GM23338 (cell line): ENCODE measurements around the gene INSL3. TPM values are rescaled to one million over a fixed set of nuclear protein-coding genes. Genes with fewer than 3 reads are reported as not detected.

ENCODE experiments used
- ATAC-seq: fragments of 200-7000 bp; cut with Tn5 transposase; 3 replicates; pipeline ENCODE4 v1.9.1; 2020
- DNase-seq: peaks from one replicate; pipeline ENCODE4 v3.0.0-alpha.2; 2015; ENCODE audit warnings: low spot score
- H2AFZ ChIP-seq: fragments of 200-600 bp; sonication (generic); 2 replicates; pipeline ENCODE4 v1.8.0; 2016; ENCODE audit warnings: antibody characterized with exemption, mild to moderate bottlenecking, moderate library complexity
- H3F3A ChIP-seq: fragments of 200-600 bp; sonication (generic); replicated peaks from 2 replicates; pipeline ENCODE4 v1.8.0; 2017; ENCODE audit warnings: antibody characterized with exemption, mixed run types, low read depth
- H3K27ac ChIP-seq: fragments of 200-600 bp; sonication (generic); 2 replicates; pipeline ENCODE4 v1.6.1; 2016; ENCODE audit warnings: low read depth
- H3K27me3 ChIP-seq: fragments of 200-600 bp; sonication (generic); 2 replicates; pipeline ENCODE4 v1.8.0; 2016; ENCODE audit warnings: mild to moderate bottlenecking, mixed run types, moderate library complexity; ENCODE audit not compliant: insufficient read depth
- H3K36me3 ChIP-seq: fragments of 200-600 bp; sonication (generic); 2 replicates; pipeline ENCODE4 v1.8.0; 2016; ENCODE audit warnings: mild to moderate bottlenecking; ENCODE audit not compliant: insufficient read depth
- H3K4me1 ChIP-seq: fragments of 200-600 bp; sonication (generic); 2 replicates; pipeline ENCODE4 v1.8.0; 2016; ENCODE audit warnings: mild to moderate bottlenecking, moderate library complexity; ENCODE audit not compliant: insufficient read depth
- H3K4me2 ChIP-seq: fragments of 200-600 bp; sonication (generic); 2 replicates; pipeline ENCODE4 v1.7.1; 2017; ENCODE audit warnings: mixed run types
- H3K4me3 ChIP-seq: fragments of 200-600 bp; sonication (generic); 2 replicates; pipeline ENCODE4 v1.6.1; 2016; ENCODE audit warnings: mixed run types
- H3K79me2 ChIP-seq: fragments of 200-600 bp; sonication (generic); replicated peaks from 2 replicates; pipeline ENCODE4 v1.8.0; 2017; ENCODE audit warnings: mild to moderate bottlenecking; ENCODE audit not compliant: insufficient read depth
- H3K9me2 ChIP-seq: fragments of 200-600 bp; sonication (generic); 2 replicates; pipeline ENCODE4 v1.8.0; 2017; ENCODE audit not compliant: insufficient read depth
- H4K20me1 ChIP-seq: fragments of 200-600 bp; sonication (generic); replicated peaks from 2 replicates; pipeline ENCODE4 v1.8.0; 2017; ENCODE audit warnings: mild to moderate bottlenecking; ENCODE audit not compliant: insufficient read depth
- H3K27ac Mint-ChIP-seq: 2 replicates; pipeline ENCODE4 v1.8.0; 2020; ENCODE audit warnings: inconsistent platforms, mild to moderate bottlenecking, moderate library complexity, mixed read lengths
- H3K27me3 Mint-ChIP-seq: 3 replicates; pipeline ENCODE4 v1.8.0; 2022; ENCODE audit warnings: low read depth, mild to moderate bottlenecking, moderate library complexity, mixed read lengths, inconsistent platforms; ENCODE audit not compliant: insufficient read depth, poor library complexity
- H3K36me3 Mint-ChIP-seq: 3 replicates; pipeline ENCODE4 v1.8.0; 2021; ENCODE audit warnings: low read depth, mild to moderate bottlenecking, inconsistent platforms, moderate library complexity, mixed read lengths
- H3K4me1 Mint-ChIP-seq: 3 replicates; pipeline ENCODE4 v1.8.0; 2020; ENCODE audit warnings: mild to moderate bottlenecking, inconsistent platforms, mixed read lengths
- H3K4me3 Mint-ChIP-seq: 3 replicates; pipeline ENCODE4 v1.8.0; 2021; ENCODE audit warnings: moderate library complexity, mild to moderate bottlenecking, inconsistent platforms, mixed read lengths
- H3K9me3 Mint-ChIP-seq: 3 replicates; pipeline ENCODE4 v1.8.0; 2020; ENCODE audit warnings: moderate library complexity, mild to moderate bottlenecking, inconsistent platforms, mixed read lengths
- CTCF ChIP-seq, 2 experiments: fragments of 200-600 bp in 1 of 2; sonication (generic) in 1 of 2; conservative IDR thresholded peaks; 2 replicates each; pipeline versions ENCODE4 v1.5.1 to v1.6.1; 2016 to 2017; ENCODE audit warnings: antibody characterized with exemption in 2 of 2, low read depth in 2 of 2, mild to moderate bottlenecking in 2 of 2, moderate library complexity in 1 of 2
- POLR2AphosphoS5 ChIP-seq: IDR thresholded peaks from 2 replicates; pipeline ENCODE4 v1.6.1; 2016; ENCODE audit warnings: antibody characterized with exemption, low read depth
- ZNF331 ChIP-seq: fragments of 250-450 bp; sonication (Bioruptor Pico); IDR thresholded peaks from 2 replicates; pipeline ENCODE4 v1.5.0; 2020; ENCODE audit warnings: low read depth, mild to moderate bottlenecking, moderate library complexity
- polyA plus RNA-seq: library from polyadenylated mRNA; unstranded; fragments of >200 nt; fragmentation: Nextera tagmentation; extraction: Ambion mirVana; gene quantifications from 2 replicates; pipeline ENCODE4 v1.2.1, GENCODE V29; 2016
- total RNA-seq: library from RNA; depleted of rRNA; stranded (reverse); fragments of >200 nt; shearing (Covaris generic); gene quantifications from 2 replicates; pipeline ENCODE4 v1.2.3, GENCODE V29; 2014
- TF ChIP-seq, protein P1 (sequence below): fragments of 250-450 bp; sonication (Bioruptor Pico); IDR thresholded peaks from 2 replicates; pipeline ENCODE4 v1.5.0; 2020; ENCODE audit warnings: mild to moderate bottlenecking, moderate library complexity
- TF ChIP-seq, protein P2 (sequence below): IDR thresholded peaks from 2 replicates; pipeline ENCODE4 v1.6.1; 2016; ENCODE audit warnings: antibody characterized with exemption

INSL3 gene
- total and polyA plus RNA-seq, 2 experiments from 2014 or later, result 0.76 TPM; not detected in 1

GRCh38 chr19:17847538-17848366 is 26.4 kb upstream of the INSL3 start, which contains the start of gene JAK3:
TSS of gene JAK3 (minus strand) at chr19:17847982. CDS start at chr19:17844417, 3,565 bp downstream.
- peak within 1 kb of the TSS; percentile 94 for H2AFZ ChIP-seq
- H3F3A ChIP-seq, result 0 out of 2 replicates have a peak, but pooled peaks cover 5% of the 10 kb centered on the region
- TF ChIP-seq POLR2AphosphoS5 (peak; percentile 75), ZNF331 (CRISPR knock-in tag) (no peak), CTCF (conservative IDR thresholded peaks at IDR 0.05; ENCODE audit: low read depth in 2 of 2) (no peak)
- TF ChIP-seq, protein P1, sequence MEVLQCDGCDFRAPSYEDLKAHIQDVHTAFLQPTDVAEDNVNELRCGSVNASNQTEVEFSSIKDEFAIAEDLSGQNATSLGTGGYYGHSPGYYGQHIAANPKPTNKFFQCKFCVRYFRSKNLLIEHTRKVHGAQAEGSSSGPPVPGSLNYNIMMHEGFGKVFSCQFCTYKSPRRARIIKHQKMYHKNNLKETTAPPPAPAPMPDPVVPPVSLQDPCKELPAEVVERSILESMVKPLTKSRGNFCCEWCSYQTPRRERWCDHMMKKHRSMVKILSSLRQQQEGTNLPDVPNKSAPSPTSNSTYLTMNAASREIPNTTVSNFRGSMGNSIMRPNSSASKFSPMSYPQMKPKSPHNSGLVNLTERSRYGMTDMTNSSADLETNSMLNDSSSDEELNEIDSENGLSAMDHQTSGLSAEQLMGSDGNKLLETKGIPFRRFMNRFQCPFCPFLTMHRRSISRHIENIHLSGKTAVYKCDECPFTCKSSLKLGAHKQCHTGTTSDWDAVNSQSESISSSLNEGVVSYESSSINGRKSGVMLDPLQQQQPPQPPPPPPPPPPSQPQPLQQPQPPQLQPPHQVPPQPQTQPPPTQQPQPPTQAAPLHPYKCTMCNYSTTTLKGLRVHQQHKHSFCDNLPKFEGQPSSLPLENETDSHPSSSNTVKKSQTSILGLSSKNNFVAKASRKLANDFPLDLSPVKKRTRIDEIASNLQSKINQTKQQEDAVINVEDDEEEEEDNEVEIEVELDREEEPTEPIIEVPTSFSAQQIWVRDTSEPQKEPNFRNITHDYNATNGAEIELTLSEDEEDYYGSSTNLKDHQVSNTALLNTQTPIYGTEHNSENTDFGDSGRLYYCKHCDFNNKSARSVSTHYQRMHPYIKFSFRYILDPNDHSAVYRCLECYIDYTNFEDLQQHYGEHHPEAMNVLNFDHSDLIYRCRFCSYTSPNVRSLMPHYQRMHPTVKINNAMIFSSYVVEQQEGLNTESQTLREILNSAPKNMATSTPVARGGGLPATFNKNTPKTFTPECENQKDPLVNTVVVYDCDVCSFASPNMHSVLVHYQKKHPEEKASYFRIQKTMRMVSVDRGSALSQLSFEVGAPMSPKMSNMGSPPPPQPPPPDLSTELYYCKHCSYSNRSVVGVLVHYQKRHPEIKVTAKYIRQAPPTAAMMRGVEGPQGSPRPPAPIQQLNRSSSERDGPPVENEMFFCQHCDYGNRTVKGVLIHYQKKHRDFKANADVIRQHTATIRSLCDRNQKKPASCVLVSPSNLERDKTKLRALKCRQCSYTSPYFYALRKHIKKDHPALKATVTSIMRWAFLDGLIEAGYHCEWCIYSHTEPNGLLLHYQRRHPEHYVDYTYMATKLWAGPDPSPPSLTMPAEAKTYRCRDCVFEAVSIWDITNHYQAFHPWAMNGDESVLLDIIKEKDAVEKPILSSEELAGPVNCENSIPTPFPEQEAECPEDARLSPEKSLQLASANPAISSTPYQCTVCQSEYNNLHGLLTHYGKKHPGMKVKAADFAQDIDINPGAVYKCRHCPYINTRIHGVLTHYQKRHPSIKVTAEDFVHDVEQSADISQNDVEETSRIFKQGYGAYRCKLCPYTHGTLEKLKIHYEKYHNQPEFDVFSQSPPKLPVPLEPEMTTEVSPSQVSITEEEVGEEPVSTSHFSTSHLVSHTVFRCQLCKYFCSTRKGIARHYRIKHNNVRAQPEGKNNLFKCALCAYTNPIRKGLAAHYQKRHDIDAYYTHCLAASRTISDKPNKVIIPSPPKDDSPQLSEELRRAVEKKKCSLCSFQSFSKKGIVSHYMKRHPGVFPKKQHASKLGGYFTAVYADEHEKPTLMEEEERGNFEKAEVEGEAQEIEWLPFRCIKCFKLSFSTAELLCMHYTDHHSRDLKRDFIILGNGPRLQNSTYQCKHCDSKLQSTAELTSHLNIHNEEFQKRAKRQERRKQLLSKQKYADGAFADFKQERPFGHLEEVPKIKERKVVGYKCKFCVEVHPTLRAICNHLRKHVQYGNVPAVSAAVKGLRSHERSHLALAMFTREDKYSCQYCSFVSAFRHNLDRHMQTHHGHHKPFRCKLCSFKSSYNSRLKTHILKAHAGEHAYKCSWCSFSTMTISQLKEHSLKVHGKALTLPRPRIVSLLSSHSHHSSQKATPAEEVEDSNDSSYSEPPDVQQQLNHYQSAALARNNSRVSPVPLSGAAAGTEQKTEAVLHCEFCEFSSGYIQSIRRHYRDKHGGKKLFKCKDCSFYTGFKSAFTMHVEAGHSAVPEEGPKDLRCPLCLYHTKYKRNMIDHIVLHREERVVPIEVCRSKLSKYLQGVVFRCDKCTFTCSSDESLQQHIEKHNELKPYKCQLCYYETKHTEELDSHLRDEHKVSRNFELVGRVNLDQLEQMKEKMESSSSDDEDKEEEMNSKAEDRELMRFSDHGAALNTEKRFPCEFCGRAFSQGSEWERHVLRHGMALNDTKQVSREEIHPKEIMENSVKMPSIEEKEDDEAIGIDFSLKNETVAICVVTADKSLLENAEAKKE (CRISPR knock-in tag), result no peak
- TF ChIP-seq, protein P2, sequence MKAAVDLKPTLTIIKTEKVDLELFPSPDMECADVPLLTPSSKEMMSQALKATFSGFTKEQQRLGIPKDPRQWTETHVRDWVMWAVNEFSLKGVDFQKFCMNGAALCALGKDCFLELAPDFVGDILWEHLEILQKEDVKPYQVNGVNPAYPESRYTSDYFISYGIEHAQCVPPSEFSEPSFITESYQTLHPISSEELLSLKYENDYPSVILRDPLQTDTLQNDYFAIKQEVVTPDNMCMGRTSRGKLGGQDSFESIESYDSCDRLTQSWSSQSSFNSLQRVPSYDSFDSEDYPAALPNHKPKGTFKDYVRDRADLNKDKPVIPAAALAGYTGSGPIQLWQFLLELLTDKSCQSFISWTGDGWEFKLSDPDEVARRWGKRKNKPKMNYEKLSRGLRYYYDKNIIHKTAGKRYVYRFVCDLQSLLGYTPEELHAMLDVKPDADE, result no peak
- Mint-ChIP-seq H3K36me3 (no peaks in the 10 kb centered on the region), H3K9me3 (no peaks in the 10 kb centered on the region; the same call in 2 of the 3 replicates), H3K4me3 (peak within 1 kb of the TSS; percentile 54; the same call in 2 of the 3 replicates), H3K27me3 (peaks cover 19% of the 10 kb centered on the region), H3K4me1 (peaks cover 4% of the 10 kb centered on the region), H3K27ac (no peak within 1 kb of the TSS)
- H3K27me3 ChIP-seq, result peaks cover 7% of the 10 kb centered on the region; the same call in 1 of the 2 replicates
- H3K4me2 ChIP-seq, result peak within 1 kb of the TSS; percentile 83
- peak; percentile 84 for ATAC-seq
- DNase-seq, result peak; percentile 94
- peaks cover 6% of the 10 kb centered on the region; the same call in 1 of the 2 replicates for H3K4me1 ChIP-seq
- no peaks in the 10 kb centered on the region for H3K36me3 ChIP-seq
- no peaks in the 10 kb centered on the region for H3K79me2 ChIP-seq
- H3K4me3 ChIP-seq, result peak within 1 kb of the TSS; percentile 59
- H4K20me1 ChIP-seq, result no peaks in the 10 kb centered on the region
- no peaks in the 10 kb centered on the region for H3K9me2 ChIP-seq
- H3K27ac ChIP-seq, result no peak within 1 kb of the TSS
